Stimulated activated CD4-positive, alpha-beta T cell treated with anti-CD3 and anti-CD28 coated beads, Interleukin-4, amount 100 ng/mL, for 4 hours (primary cell): ENCODE results near the gene NFXL1.
A peak's percentile ranks its signal among the peaks of the same experiment; 100 is the strongest.
"Not testable (repeated sequence)": the region's sequence is repeated elsewhere in the genome, so short reads cannot be mapped to it uniquely, and the experiment has no call there.

ENCODE experiments used
- DNase-seq, 2 experiments: peaks; one replicate each; pipeline ENCODE4 v3.0.0-alpha.2; 2020

The NFXL1 gene

DNA sequence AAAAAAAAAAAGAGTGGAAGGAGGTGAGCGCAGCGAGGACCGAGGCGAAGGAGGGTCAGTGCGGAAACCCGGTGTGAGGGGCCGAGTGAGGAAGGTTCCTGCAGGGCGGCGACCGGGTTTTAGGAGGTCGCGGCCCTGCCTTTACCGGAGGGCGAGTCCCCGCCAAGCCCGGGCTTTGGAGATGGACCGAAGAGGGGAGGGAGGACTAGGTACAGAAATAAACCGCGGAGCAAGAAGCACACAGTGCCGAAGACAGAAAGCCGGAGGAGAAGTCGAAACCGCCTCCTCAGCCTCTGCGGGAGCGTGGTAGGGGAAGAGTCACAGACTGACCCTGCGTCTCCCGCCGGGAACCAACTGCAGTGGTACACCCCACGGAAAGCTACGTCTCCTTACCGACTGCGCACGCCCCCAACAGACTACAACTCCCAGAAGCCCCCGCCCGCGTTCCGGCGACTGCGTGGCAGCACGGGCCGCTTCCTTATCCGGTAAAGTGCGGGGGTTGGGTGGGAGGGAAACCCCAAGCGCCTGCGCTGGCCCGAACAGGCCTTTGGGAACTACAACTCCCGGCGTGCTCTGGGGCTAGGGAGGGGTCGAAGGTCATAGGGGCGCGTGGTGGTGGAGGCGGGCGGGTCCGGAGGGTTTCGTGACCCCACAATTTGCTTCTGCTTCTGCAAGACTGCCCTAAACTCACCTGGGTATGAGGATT, at the start of gene NFXL1:
TSS of gene NFXL1 (minus strand) at position 364 of the 706 bp plus-strand sequence. CDS start 380 bp downstream, outside the sequence.
- DNase-seq, result peak; percentile 94 to 97

DNA sequence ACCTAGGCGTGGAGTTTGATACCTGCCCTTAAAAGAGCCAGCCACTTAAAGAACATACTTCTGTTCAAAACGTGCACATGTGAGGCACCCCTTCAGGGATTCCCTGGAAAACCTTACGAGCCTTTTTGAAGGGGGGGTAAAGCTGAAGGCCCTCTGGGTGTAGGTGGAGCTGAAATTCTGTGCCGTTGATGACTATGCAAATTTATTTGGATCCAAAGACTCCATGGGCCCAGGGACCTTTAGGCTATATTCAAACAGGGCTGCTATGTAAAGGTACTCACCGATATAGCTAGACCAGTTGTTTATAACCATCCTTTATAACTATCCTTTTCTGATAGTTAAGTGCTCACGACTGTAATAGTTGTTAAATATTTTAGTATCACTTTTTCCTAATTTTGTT, 40.3 kb upstream of the NFXL1 start:
- no peak for DNase-seq

DNA sequence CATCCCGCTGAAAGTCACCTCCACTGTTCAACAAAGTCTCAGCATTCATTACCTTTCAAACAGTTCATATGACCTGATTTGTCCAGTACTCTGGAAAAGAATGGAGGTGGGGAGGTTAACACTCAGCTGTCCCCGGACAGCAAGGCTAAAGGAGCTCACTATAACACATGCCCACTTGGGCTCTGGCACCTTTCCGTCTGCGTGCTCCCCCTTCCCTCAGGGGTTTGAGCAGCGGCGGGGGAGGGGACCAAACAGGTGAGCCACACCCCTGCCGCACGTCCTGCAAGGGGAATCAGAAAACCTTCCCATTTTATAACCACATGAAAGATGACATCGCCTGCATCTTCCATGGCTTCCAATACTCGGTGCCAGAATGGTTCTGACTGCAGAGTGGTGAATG, 39.9 kb upstream of the NFXL1 start:
- no peak for DNase-seq

GRCh38 chr4:47945930-47946726, 31.7 kb upstream of the NFXL1 start:
- DNase-seq, result no peak

- DNase-seq, result no peak
These were observed 27.9 kb upstream of the NFXL1 start for GRCh38 chr4:47942081-47942819.

- no peak for DNase-seq
These were observed 25.1 kb upstream of the NFXL1 start for GRCh38 chr4:47939456-47939855.

GRCh38 chr4:47936336-47936735, 22.0 kb upstream of the NFXL1 start:
- no peak for DNase-seq

GRCh38 chr4:47933840-47934239, 19.5 kb upstream of the NFXL1 start:
- no peak for DNase-seq

DNA sequence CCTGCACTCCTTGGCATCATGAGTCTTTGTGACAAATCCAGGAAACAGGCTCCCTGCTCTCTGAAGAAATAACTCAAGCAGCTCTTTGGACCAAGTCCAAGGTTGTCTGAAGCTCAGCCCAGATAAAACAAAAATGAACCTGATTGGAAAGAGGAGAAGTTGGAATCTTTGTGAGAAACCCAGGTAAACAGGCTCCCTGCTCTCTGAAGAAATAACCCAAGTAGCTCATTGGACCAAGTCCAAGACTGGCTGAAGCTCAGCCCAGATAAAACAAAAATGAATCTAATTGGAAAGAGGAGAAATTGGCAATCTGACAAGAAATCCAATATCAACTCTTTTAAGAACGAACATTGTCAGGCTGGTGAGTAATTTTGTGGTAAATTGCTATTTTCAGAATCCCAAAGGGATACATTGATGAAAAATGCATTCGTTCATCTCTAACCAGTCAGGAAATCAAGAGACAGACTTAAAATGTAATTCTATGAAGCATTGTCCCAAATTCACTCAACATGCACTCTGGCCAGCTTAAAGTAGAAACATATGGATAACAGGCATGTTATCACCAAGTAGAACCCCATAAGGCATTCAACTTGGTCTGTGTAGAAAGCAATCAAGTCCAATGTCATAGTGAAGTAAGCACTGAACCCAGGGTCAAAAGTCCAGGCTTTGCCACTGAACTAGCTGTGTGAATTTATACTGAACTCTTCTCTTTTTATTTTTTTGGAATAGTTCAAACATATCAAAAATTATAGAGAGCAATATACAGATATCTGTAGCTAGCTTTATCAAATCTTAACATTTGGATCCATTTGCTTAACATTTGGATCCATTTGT, 16.8 kb upstream of the NFXL1 start:
- DNase-seq, result no peak

GRCh38 chr4:47929682-47930201, 15.4 kb upstream of the NFXL1 start:
- DNase-seq, result no peak

DNA sequence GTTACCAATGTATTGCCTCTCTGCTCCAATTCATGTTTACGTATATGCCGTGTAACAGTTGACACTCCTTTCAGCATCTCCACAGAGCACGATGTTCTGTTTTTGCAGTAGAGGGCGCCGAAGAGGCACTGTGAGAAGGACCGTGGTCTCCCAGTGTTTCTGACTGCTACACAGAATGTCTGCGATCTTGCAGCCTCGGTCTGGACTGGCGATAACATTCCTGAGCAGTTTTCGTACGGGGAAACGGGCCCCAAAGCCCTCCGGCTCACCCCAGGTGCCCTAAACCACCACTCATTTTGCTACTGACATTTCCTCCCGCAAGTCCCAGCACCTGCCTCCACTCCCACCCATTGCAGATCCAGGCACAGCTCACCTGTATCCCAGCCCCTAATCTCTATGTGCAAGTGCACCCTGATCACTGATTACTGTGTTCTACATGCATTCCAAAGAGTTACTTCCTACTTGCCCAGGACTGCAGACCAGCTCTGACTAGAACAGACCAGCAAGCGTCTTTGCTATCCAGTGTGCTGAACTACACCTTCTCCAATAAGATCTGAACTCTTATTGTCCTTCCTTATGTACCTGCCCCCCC, 12.4 kb upstream of the NFXL1 start:
- peak; percentile 30 to 37 for DNase-seq

GRCh38 chr4:47923261-47923608, 8.9 kb upstream of the NFXL1 start:
- not testable (repeated sequence) for DNase-seq

DNA sequence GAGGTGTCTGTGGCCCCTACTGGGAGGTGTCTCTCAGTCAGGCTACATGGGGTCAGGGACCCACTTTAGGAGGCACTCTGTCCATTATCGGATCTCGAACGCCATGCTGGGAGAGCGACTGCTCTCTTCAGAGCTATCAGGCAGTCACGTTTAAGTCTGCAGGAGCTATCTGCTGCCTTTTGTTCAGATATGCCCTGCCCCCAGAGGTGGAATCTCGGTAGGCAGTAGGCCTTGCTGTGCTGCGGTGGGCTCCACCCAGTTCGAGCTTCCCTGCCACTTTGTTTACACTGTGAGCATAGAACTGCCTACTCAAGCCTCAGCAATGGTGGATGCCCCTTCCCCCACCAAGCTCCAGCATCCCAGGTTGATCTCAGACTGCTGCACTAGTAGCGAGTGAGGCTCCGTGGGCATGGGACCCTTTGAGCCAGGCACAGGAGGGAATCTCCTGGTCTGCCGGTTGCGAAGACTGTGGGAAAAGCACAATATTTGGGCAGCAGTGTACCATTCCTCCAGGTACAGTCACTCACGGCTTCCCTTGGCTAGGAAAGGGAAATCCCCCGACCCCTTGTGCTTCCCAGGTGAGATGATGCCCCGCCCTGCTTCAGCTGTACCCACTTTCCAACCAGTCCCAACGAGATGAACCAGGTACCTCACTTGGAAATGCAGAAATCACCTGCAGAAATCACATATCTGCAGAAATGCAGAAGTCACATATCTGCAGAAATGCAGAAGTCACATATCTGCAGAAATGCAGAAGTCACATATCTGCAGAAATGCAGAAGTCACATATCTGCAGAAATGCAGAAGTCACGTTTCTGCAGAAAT, 8.3 kb upstream of the NFXL1 start:
- not testable (repeated sequence) for DNase-seq

DNA sequence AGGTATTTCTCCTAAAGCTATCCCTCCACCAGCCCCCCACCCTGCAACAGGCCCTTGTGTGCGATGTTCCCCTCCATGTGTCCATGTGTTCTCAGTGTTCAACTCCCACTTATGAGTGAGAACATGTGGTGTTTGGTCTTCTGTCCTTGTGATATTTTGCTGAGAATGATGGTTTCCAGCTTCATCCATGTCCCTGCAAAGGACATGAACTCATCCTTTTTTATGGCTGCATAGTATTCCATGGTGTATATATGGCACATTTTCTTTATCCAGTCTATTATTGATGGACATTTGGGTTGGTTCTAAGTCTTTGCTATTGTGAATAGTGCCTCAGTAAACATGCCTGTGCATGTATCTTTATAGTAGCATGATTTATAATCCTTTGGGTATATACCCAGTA, 2.8 kb upstream of the NFXL1 start:
- DNase-seq, result not testable (repeated sequence)

DNA sequence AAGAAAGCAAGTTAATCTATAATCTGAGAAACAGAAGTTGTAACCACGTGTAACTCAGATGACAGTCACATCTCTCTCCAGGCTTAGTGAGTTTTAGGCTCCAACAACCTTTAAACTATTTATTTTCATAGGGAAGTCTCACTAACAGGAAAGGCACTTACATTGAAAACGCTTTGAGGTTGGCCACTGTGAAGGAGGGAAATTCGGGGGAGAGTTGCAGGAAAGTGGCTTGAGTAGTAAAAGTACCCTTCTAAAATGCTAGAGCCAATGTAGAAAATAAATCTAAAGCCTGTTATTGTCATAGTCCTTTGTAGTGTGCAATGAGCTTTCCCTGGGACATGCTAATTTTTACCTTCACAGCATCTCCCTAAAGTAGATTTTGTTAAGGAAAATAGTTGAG, 995 bp upstream of the NFXL1 start:
- DNase-seq, result no peak

DNA sequence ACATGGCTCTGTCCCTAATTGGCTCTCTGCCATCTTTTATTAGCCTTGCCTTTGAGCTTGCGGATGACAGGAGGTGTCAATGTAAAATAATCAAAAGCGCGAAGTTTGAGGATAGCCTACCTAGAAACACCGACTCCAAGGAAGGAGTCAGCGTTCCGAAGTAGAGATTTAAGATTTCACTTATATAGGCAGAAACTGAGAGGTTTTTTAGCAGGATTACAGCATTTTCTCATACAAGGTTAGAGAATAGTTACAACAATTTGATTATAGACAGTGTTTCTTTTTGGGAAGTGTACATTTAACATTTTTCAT, 499 bp upstream of the NFXL1 start:
- no peak for DNase-seq

DNA sequence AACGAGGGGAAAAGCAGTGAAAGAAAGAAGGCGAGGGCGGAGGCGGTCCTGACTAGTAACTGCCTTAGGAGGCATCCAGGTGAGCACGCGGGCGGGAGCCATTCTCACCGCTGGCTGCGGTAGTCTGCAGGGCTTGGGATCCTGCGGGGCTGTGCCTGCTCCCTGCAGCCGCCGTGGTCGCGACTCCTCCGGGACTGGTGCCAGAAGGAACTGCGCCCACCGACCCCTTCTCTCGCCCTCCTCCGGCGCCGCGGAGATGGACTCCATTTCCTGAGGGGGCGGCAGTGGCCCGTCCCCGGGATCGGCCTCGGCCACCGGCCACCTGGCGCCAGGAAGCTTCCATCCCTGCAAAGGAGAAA, 543 bp downstream of the NFXL1 start:
- peak; percentile 35 to 41 for DNase-seq

DNA sequence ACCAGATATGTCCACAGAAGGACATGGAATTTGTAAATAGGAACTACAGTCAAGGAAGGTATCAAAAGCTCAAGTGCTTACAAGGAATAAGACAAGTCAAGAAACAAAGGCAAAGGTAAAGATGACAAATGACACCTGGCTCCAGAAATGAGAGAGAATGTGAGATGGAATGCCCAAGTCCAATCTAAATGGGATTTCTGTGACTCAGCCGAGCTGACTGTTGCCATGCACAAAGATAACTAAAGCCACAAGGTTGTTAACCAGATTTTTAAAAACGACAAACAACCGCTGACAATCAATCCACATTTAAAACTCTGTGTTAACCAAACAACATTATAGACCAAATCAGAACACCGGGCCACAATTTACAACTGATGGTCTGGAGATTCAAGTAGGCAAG, 1.1 kb downstream of the NFXL1 start:
- DNase-seq, result no peak

DNA sequence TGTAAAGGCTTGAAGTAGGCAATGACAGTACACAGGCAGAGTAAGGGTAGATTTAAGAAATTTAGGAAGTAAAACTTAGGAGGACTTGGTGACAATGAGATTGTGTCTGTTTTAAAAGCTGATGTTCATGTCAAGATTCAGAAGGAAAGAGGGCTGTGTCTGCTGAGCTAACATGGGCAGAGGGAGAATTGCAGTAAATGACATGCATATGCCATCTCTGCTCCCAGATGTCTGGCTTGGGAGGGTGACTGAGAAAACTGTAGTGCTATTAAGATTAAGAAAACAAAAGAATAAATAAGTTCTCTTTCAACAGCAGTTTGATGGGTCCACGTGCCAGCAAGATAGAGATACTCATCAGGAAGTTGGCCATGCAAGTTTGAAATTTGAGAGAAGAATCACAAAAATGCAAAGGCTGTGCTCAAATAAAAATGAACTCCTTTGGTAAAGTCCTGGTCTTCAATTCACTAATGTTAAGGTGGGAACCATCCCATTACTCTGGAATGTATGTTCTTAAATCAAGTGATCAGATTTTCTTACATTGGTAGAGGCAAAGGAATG, 7.2 kb downstream of the NFXL1 start:
- no peak for DNase-seq

DNA sequence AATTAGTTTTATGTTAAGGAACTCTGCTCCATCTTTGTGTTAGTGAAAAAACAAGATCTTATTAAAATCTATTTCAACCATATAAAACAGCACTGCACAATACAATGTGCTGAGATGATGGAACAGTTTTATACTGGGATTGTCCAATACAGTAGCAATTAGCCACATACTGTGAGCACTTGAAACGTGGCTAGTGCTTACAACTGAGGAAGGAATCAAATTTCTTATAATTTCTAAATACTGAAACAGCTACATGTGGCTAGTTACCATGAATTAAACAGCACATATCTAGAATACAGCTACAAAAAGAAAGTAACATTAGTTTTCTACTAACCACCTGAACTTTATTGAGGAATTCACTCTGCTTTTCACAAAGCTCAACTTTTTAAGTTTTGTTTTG, 14.7 kb downstream of the NFXL1 start:
- DNase-seq, result no peak

DNA sequence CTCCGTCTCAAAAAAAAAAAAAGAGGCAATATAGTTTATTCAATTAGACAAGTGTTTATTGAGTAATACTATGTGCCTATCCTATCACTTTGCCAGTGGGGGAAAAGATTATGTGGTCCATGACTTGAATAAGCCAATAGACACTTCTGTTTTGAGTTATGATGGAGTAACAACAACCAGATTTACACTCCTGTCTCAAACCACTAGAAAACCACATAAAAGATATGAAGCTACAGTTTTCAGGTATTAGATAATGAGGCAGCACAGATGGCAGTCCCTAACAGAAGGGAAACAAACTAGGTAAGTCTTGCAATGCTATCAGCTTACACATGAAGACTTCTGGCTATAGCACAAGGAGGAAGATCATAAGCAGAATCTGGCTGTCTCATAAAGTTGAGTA, 22.5 kb downstream of the NFXL1 start:
- DNase-seq, result no peak
